ENCODE results near the gene GRB7. TPM values are rescaled to one million over a fixed set of nuclear protein-coding genes. Genes with fewer than 3 reads are reported as not detected.

The GRB7 gene
- total and polyA plus RNA-seq, 2 experiments from 2014 or later, result 12.8 to 28.9 TPM

DNA sequence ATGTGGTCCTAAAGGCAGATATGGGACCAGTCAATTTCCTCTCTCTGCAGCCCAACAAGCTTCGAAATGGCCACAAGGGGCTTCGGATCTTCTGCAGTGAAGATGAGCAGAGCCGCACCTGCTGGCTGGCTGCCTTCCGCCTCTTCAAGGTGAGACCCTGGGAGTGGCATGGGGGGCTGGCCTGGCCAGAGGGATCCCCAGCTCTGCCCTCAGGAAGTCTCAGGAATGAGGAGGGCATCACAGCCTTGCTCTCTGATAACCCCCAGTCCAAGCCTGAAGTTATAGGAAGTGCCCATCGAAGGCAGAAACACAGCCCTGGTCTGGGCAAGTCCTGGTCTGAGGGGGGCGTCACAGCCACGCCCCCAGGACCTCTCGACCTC lies 7.1 kb downstream of the GRB7 start:
- H3K9me2 ChIP-seq (ENCODE audit: insufficient read depth), result no peaks in the 10 kb centered on the region
- H3K27ac ChIP-seq (ENCODE audit: low read depth), result no peak overlapping the region
- H3F3A ChIP-seq (replicated peaks; ENCODE audit: low read depth), result peaks cover 13% of the 10 kb centered on the region
- Mint-ChIP-seq H3K9me3 (no peaks in the 10 kb centered on the region), H3K4me3 (no peak overlapping the region), H3K27me3 (ENCODE audit: insufficient read depth, low read depth, poor library complexity) (peaks cover 12% of the 10 kb centered on the region), H3K36me3 (ENCODE audit: low read depth) (peaks cover 38% of the 10 kb centered on the region), H3K27ac (no peak overlapping the region), H3K4me1 (peaks cover 18% of the 10 kb centered on the region)
- peaks cover 18% of the 10 kb centered on the region for H3K79me2 ChIP-seq (replicated peaks; ENCODE audit: insufficient read depth)
- no peaks in the 10 kb centered on the region for H3K36me3 ChIP-seq (ENCODE audit: insufficient read depth)
- H3K4me2 ChIP-seq, result no peak overlapping the region
- H2AFZ ChIP-seq, result no peak overlapping the region
- no peaks in the 10 kb centered on the region for H3K27me3 ChIP-seq (ENCODE audit: insufficient read depth)
- ATAC-seq (no peak), DNase-seq (ENCODE audit: low spot score) (no peak)
- H4K20me1 ChIP-seq (replicated peaks; ENCODE audit: insufficient read depth), result no peaks in the 10 kb centered on the region
- peaks cover 16% of the 10 kb centered on the region for H3K4me1 ChIP-seq (ENCODE audit: insufficient read depth)
- no peak overlapping the region for H3K4me3 ChIP-seq
- TF ChIP-seq ETS1 (IDR thresholded peaks at IDR 0.05) (no peak), EZH2phosphoT487 (IDR thresholded peaks at IDR 0.05; ENCODE audit: unreplicated experiment) (no peak), POLR2AphosphoS5 (IDR thresholded peaks at IDR 0.05; ENCODE audit: low read depth) (no peak), JUNB (IDR thresholded peaks at IDR 0.05; ENCODE audit: unreplicated experiment) (no peak), ZNF462 (CRISPR knock-in tag; IDR thresholded peaks at IDR 0.05) (no peak), ZNF331 (CRISPR knock-in tag; IDR thresholded peaks at IDR 0.05; ENCODE audit: low read depth) (no peak), ZNF114 (CRISPR knock-in tag; IDR thresholded peaks at IDR 0.05) (no peak), NANOG (IDR thresholded peaks at IDR 0.05; ENCODE audit: borderline replicate concordance) (no peak), EZH2 (IDR thresholded peaks at IDR 0.05; ENCODE audit: low read depth, unreplicated experiment) (no peak), CREB1 (CRISPR knock-in tag; IDR thresholded peaks at IDR 0.05; ENCODE audit: low read depth) (no peak), STAT1 (IDR thresholded peaks at IDR 0.05; ENCODE audit: unreplicated experiment) (no peak)
- TF ChIP-seq, protein P1, sequence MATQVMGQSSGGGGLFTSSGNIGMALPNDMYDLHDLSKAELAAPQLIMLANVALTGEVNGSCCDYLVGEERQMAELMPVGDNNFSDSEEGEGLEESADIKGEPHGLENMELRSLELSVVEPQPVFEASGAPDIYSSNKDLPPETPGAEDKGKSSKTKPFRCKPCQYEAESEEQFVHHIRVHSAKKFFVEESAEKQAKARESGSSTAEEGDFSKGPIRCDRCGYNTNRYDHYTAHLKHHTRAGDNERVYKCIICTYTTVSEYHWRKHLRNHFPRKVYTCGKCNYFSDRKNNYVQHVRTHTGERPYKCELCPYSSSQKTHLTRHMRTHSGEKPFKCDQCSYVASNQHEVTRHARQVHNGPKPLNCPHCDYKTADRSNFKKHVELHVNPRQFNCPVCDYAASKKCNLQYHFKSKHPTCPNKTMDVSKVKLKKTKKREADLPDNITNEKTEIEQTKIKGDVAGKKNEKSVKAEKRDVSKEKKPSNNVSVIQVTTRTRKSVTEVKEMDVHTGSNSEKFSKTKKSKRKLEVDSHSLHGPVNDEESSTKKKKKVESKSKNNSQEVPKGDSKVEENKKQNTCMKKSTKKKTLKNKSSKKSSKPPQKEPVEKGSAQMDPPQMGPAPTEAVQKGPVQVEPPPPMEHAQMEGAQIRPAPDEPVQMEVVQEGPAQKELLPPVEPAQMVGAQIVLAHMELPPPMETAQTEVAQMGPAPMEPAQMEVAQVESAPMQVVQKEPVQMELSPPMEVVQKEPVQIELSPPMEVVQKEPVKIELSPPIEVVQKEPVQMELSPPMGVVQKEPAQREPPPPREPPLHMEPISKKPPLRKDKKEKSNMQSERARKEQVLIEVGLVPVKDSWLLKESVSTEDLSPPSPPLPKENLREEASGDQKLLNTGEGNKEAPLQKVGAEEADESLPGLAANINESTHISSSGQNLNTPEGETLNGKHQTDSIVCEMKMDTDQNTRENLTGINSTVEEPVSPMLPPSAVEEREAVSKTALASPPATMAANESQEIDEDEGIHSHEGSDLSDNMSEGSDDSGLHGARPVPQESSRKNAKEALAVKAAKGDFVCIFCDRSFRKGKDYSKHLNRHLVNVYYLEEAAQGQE (IDR thresholded peaks at IDR 0.05; ENCODE audit: unreplicated experiment), result no peak
- TF ChIP-seq, protein P2, sequence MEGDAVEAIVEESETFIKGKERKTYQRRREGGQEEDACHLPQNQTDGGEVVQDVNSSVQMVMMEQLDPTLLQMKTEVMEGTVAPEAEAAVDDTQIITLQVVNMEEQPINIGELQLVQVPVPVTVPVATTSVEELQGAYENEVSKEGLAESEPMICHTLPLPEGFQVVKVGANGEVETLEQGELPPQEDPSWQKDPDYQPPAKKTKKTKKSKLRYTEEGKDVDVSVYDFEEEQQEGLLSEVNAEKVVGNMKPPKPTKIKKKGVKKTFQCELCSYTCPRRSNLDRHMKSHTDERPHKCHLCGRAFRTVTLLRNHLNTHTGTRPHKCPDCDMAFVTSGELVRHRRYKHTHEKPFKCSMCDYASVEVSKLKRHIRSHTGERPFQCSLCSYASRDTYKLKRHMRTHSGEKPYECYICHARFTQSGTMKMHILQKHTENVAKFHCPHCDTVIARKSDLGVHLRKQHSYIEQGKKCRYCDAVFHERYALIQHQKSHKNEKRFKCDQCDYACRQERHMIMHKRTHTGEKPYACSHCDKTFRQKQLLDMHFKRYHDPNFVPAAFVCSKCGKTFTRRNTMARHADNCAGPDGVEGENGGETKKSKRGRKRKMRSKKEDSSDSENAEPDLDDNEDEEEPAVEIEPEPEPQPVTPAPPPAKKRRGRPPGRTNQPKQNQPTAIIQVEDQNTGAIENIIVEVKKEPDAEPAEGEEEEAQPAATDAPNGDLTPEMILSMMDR (conservative IDR thresholded peaks at IDR 0.05; ENCODE audit: low read depth in 2 of 2), result no peak

All from GM23338 (cell line).